ENCODE measurements around the gene CAMKV. TPM values are rescaled to one million over a fixed set of nuclear protein-coding genes. Genes with fewer than 3 reads are reported as not detected.

CAMKV gene
- total RNA-seq, 1 donor from 2014 or later = 0.45 TPM

GRCh38 chr3:49868862-49869466, 742 bp downstream of the CAMKV start:
- Histone ChIP-seq H3K9ac (ENCODE audit: low read length) (no peak overlapping the region), H3K27ac (ENCODE audit: low read depth, low read length) (no peak overlapping the region), H2AFZ (ENCODE audit: low read depth, low read length) (no peak overlapping the region), H3K36me3 (ENCODE audit: insufficient read depth, low read length) (no peaks in the 10 kb centered on the region), H3K9me3 (ENCODE audit: insufficient read depth, low read depth, low read length) (no peaks in the 10 kb centered on the region), H3K4me2 (ENCODE audit: low read length) (peak overlapping the region; percentile 71), H4K20me1 (ENCODE audit: insufficient read depth, low read length) (no peaks in the 10 kb centered on the region), H3K4me3 (ENCODE audit: insufficient read depth, low read depth, low read length) (no peak overlapping the region), H3K79me2 (ENCODE audit: insufficient read depth, low read length) (no peaks in the 10 kb centered on the region), H3K4me1 (ENCODE audit: insufficient read depth, low read length) (no peaks in the 10 kb centered on the region), H3K27me3 (ENCODE audit: insufficient read depth, low read length) (peaks cover 21% of the 10 kb centered on the region)
- H3K27ac Mint-ChIP-seq (ENCODE audit: unreplicated experiment) = no peak overlapping the region
- peaks cover 53% of the 10 kb centered on the region for H3K27me3 Mint-ChIP-seq (ENCODE audit: low read depth, unreplicated experiment)
- no peaks in the 10 kb centered on the region for H3K36me3 Mint-ChIP-seq (ENCODE audit: low read depth, unreplicated experiment)
- H3K4me1 Mint-ChIP-seq (ENCODE audit: low read depth, unreplicated experiment) = no peaks in the 10 kb centered on the region
- H3K4me3 Mint-ChIP-seq (ENCODE audit: unreplicated experiment) = no peak overlapping the region
- peak; percentile 26 for TF ChIP-seq EZH2 (IDR thresholded peaks at IDR 0.05; ENCODE audit: insufficient read depth, low read length)
- TF ChIP-seq CTCF (IDR thresholded peaks at IDR 0.05; ENCODE audit: insufficient read depth, low read depth, low read length) = no peak
- FAIRE-seq = no peak
- H3K9me3 Mint-ChIP-seq (ENCODE audit: unreplicated experiment) = no peaks in the 10 kb centered on the region
- DNase-seq (ENCODE audit: low read depth) = no peak

GRCh38 chr3:49867871-49868321, 1.8 kb downstream of the CAMKV start:
- Mint-ChIP-seq H3K9me3 (ENCODE audit: unreplicated experiment) (no peaks in the 10 kb centered on the region), H3K27ac (ENCODE audit: unreplicated experiment) (no peak overlapping the region), H3K4me1 (ENCODE audit: low read depth, unreplicated experiment) (no peaks in the 10 kb centered on the region), H3K36me3 (ENCODE audit: low read depth, unreplicated experiment) (no peaks in the 10 kb centered on the region), H3K27me3 (ENCODE audit: low read depth, unreplicated experiment) (peaks cover 58% of the 10 kb centered on the region), H3K4me3 (ENCODE audit: unreplicated experiment) (no peak overlapping the region)
- Histone ChIP-seq H3K4me1 (ENCODE audit: insufficient read depth, low read length) (no peaks in the 10 kb centered on the region), H3K27ac (ENCODE audit: low read depth, low read length) (no peak overlapping the region), H3K9me3 (ENCODE audit: insufficient read depth, low read depth, low read length) (no peaks in the 10 kb centered on the region), H3K4me3 (ENCODE audit: insufficient read depth, low read depth, low read length) (no peak overlapping the region), H2AFZ (ENCODE audit: low read depth, low read length) (no peak overlapping the region), H3K27me3 (ENCODE audit: insufficient read depth, low read length) (peaks cover 28% of the 10 kb centered on the region), H3K4me2 (ENCODE audit: low read length) (no peak overlapping the region), H3K36me3 (ENCODE audit: insufficient read depth, low read length) (no peaks in the 10 kb centered on the region), H4K20me1 (ENCODE audit: insufficient read depth, low read length) (no peaks in the 10 kb centered on the region), H3K9ac (ENCODE audit: low read length) (no peak overlapping the region), H3K79me2 (ENCODE audit: insufficient read depth, low read length) (no peaks in the 10 kb centered on the region)
- peak; percentile 22 for DNase-seq (ENCODE audit: low read depth)
- FAIRE-seq = no peak
- TF ChIP-seq EZH2 (IDR thresholded peaks at IDR 0.05; ENCODE audit: insufficient read depth, low read length) (no peak), CTCF (IDR thresholded peaks at IDR 0.05; ENCODE audit: insufficient read depth, low read depth, low read length) (no peak)

GRCh38 chr3:49867400-49867799, 2.3 kb downstream of the CAMKV start:
- Histone ChIP-seq H3K4me3 (ENCODE audit: insufficient read depth, low read depth, low read length) (no peak overlapping the region), H3K4me2 (ENCODE audit: low read length) (no peak overlapping the region), H3K36me3 (ENCODE audit: insufficient read depth, low read length) (no peaks in the 10 kb centered on the region), H3K4me1 (ENCODE audit: insufficient read depth, low read length) (no peaks in the 10 kb centered on the region), H3K79me2 (ENCODE audit: insufficient read depth, low read length) (no peaks in the 10 kb centered on the region), H4K20me1 (ENCODE audit: insufficient read depth, low read length) (no peaks in the 10 kb centered on the region), H3K9ac (ENCODE audit: low read length) (no peak overlapping the region), H3K9me3 (ENCODE audit: insufficient read depth, low read depth, low read length) (no peaks in the 10 kb centered on the region), H2AFZ (ENCODE audit: low read depth, low read length) (no peak overlapping the region), H3K27me3 (ENCODE audit: insufficient read depth, low read length) (peaks cover 32% of the 10 kb centered on the region), H3K27ac (ENCODE audit: low read depth, low read length) (no peak overlapping the region)
- peaks cover 59% of the 10 kb centered on the region for H3K27me3 Mint-ChIP-seq (ENCODE audit: low read depth, unreplicated experiment)
- no peaks in the 10 kb centered on the region for H3K4me1 Mint-ChIP-seq (ENCODE audit: low read depth, unreplicated experiment)
- no peaks in the 10 kb centered on the region for H3K9me3 Mint-ChIP-seq (ENCODE audit: unreplicated experiment)
- peak overlapping the region; percentile 24 for H3K27ac Mint-ChIP-seq (ENCODE audit: unreplicated experiment)
- FAIRE-seq = no peak
- no peaks in the 10 kb centered on the region for H3K36me3 Mint-ChIP-seq (ENCODE audit: low read depth, unreplicated experiment)
- DNase-seq (ENCODE audit: low read depth) = no peak
- H3K4me3 Mint-ChIP-seq (ENCODE audit: unreplicated experiment) = no peak overlapping the region
- TF ChIP-seq EZH2 (IDR thresholded peaks at IDR 0.05; ENCODE audit: insufficient read depth, low read length) = no peak
- no peak for TF ChIP-seq CTCF (IDR thresholded peaks at IDR 0.05; ENCODE audit: insufficient read depth, low read depth, low read length)

All from astrocyte (in vitro differentiated cells and primary cell).